Stimulated activated CD4-positive, alpha-beta T cell treated with anti-CD3 and anti-CD28 coated beads, Interleukin-1b, Interleukin-23, amount 100 ng/mL, for 24 hours (primary cell): Measurements from ENCODE around the gene GTF3C5.
"Not testable (repeated sequence)": the region's sequence is repeated elsewhere in the genome, so short reads cannot be mapped to it uniquely, and the experiment has no call there.

Experiments used
- DNase-seq, 4 experiments: peaks; one replicate each; pipeline ENCODE4 v3.0.0-alpha.2; 2020; ENCODE audit warnings: low read depth in 4 of 4, low spot score in 1 of 4

Gene GTF3C5, protein sequence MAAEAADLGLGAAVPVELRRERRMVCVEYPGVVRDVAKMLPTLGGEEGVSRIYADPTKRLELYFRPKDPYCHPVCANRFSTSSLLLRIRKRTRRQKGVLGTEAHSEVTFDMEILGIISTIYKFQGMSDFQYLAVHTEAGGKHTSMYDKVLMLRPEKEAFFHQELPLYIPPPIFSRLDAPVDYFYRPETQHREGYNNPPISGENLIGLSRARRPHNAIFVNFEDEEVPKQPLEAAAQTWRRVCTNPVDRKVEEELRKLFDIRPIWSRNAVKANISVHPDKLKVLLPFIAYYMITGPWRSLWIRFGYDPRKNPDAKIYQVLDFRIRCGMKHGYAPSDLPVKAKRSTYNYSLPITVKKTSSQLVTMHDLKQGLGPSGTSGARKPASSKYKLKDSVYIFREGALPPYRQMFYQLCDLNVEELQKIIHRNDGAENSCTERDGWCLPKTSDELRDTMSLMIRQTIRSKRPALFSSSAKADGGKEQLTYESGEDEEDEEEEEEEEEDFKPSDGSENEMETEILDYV

DNA sequence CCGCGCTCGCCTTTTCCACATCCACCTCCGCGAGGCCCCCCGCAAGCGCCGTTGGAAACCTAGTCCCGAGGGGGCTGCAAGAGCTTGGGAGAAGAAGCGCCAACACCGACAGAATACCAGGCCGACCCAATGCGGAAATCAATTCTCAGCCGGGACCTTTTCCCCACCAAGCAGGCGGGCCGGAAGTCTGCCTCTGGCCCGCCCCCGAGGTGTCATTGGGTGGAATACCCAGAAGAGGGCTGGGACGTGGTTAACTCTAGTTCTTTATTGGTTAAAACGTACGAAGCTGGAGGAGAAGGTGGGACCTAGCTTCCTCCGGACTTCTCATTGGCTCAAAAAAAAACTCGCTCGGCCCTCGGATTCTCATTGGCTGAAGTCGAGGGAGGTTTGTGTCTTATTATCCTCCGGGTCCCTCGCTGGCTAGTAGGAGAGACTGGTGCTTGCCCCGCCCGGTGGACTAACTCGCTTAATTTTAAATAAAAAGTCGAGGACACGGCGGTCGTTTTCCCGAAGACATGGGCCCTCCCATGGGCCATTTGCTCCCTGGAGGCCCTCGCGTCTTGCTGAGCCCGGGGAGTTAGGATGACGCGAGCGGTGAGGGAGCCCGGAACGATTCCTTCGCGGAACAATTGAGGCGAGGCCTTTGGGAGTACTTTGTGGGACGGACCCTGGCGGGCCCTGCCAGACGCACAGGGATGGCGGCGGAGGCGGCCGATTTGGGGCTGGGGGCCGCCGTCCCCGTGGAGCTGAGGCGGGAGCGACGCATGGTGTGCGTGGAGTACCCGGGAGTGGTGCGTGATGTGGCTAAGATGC, at the start of gene GTF3C5:
GTF3C5 (plus strand) TSS at position 681 of the 813 bp plus-strand sequence; CDS start at position 696, 15 bp downstream.
- DNase-seq: peak; percentile 67 to 87 (median 77)

GRCh38 chr9:132982458-132982857, 48.3 kb upstream of the GTF3C5 start:
- DNase-seq: no peak

DNA sequence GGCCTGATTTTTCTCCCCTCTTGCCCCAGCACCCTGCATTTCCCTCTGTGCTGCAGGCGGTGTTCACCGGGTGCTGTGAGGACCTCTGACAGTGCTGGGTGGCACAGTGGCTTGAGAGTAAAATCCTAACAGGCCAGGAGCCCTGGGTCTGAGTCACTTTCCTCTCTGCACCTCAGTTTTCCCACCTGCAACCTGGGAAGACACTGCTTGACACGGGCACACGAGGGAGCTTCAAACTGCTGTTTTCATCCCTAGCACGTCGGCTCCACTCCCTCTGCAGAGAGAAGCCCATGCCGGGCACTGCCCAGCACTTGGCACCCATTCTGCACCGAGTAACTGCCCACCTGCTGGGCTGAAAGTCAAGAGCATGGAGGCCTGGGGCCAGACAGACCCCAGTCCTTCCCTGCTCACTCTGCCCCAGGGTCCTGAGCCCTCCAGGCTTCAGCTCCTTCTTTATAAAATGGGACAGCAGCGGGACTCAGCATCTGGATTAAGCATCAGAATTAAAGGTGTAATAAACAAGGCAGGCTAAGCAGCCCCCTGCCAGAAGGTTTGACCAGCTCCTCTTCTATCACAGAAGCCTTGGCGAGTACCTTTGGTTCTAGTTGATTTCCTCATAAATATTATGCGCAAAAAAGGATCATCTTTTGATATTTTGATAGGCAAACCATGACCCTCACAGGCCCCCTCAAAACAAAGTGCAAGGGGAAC, 47.2 kb upstream of the GTF3C5 start:
- no peak for DNase-seq

- no peak for DNase-seq
Observed at GRCh38 chr9:132984202-132985070, 46.4 kb upstream of the GTF3C5 start.

DNA sequence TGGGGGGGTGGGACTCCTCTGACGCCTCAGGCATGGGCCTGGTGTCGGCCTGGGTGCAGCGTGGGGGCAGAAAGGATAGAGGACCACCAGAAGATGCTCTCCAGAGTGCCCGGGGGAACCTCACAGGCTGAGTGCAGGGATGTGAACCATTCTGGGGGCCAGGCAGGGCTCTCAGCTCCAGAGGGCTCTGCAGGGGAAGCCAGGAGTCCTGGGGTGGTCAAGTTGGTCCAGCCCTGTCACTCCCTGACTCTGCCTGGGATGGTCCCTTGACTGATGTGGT, 45.8 kb upstream of the GTF3C5 start:
- DNase-seq: no peak

DNA sequence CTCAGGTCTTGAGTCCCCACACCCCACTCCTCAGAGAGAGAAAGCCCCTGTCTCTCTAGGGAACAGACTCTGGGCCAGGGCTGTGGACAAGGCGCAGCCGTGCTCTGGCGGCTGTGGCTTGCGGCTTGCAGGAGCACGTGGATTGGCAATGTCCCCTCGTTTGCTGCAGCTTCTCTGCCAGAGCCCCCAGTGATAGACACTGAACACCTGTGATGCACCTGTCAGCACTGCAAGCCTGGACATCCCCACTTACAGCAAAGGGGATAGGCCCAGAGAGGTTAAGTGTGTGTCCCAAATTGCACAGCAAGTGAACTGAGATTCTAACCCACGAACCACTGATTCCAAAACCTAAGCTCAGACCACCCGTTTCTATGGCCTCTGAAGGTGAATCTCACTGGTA, 45.3 kb upstream of the GTF3C5 start:
- no peak for DNase-seq

- DNase-seq: no peak
Observed at GRCh38 chr9:132986114-132986513, 44.7 kb upstream of the GTF3C5 start.

GRCh38 chr9:132986640-132987620, 43.9 kb upstream of the GTF3C5 start:
- no peak for DNase-seq

- no peak for DNase-seq
Observed at GRCh38 chr9:132988244-132989013, 42.4 kb upstream of the GTF3C5 start.

- DNase-seq: no peak
Observed at GRCh38 chr9:132989014-132989310, 41.8 kb upstream of the GTF3C5 start.

DNA sequence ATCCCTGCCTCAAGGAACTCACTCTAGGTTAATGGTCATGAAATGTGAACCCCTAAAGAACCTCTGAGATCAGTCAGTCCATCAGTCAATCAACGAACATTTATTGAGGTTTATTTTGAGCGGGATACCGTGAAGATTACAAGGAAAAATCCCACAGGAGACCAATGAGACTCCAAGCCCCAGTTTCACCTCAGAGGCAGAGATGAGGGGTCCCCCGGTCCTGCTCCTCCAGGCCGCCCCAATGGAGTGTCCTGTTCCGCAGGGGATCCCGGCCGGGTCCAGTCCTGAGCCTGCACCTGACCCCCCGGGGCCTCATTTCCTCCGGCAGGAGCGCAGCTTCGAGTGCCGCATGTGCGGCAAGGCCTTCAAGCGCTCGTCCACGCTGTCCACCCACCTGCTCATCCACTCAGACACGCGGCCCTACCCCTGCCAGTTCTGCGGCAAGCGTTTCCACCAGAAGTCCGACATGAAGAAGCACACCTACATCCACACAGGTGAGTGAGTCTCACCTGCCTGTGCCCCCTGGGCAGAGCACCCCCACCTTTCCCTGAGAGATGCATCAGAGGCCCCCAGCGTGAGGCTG, 41.3 kb upstream of the GTF3C5 start:
- DNase-seq: no peak

GRCh38 chr9:132989998-132990557, 40.7 kb upstream of the GTF3C5 start:
- DNase-seq: not testable (repeated sequence)

DNA sequence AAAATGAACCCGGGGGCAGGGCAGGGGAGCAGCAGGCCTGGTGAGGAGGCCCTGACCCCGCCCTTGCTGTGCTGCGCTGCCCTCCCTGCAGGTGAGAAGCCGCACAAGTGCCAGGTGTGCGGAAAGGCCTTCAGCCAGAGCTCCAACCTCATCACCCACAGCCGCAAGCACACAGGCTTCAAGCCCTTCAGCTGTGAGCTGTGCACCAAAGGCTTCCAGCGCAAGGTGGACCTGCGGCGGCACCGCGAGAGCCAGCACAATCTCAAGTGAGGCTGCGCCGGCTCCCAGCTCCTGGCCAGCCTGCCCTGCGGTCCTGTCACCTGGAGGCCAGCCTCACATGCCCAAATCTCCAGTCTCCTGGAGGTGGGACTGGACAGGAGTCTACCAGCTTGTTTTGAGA, 40.0 kb upstream of the GTF3C5 start:
- no peak for DNase-seq

DNA sequence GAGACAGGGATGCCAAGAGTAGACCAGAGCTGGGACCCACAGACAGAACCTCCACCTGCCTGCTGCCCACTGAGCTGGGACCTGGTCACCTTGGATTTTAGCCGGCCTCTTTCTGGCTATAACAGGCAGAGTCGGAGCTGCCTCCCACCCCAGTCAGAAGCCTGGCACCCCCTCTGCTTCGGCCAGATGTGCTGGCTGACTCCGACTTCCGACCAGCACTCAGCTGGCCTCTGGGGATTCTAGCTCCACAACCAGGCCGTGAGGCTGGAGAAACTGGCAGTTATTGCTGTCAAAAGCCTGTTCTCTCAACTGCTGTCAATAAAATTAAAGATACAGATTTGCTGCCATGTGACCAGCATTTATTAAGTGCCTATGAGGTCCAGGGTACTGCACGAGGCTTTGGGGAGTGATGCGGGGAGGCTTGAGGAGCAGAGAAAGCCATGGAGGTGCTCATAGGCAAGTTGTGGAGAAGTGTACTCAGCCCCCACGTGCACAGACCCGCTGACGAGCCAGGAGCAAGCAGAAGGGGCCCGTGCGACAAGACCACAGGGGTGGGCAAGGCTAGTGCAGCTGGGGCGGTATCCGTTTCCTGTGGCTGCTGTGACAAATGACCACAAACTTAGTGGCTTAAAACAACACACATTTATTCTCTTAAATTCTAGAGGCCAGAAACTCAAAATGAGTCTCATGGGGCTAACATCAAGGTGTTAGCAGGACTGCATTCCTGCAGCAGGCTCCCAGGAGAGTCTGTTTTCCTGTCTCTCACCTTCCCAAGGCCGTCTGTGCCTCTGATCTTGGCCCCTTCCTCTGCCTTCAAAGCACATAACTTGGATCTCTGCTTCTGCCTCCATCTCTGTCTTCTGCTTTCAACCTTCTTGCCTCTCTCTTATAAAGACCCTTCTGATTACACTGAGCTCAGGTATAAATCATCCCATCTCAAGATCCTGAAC, 39.2 kb upstream of the GTF3C5 start:
- DNase-seq: no peak

GRCh38 chr9:132993511-132993939, 37.3 kb upstream of the GTF3C5 start:
- DNase-seq: no peak

- DNase-seq: no peak
Observed at GRCh38 chr9:132994410-132995120, 36.2 kb upstream of the GTF3C5 start.

DNA sequence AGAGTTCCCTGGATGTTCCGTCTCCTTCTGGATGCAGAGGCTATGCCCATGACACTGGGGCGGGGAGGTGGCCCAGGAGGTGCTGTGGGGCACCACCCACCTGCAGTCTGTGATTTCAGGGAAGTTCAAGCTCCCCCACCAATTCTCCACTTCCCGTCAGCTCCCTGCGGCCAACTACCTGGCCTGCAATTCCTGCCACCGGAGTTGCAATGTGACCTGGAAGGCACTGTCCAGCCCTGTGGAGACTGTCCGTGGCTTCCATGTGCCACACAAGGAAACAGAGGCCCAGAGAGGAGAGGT, 35.7 kb upstream of the GTF3C5 start:
- no peak for DNase-seq
